Thyroid gland (tissue), 4 donors: ENCODE data around the gene BCKDHB. TPM values are rescaled to one million over a fixed set of nuclear protein-coding genes. Genes with fewer than 3 reads are reported as not detected.

Experiments used
- DNase-seq, 2 donors: peaks; one replicate each; pipeline ENCODE4 v3.0.0-alpha.2; 2019
- H3K27ac ChIP-seq, 3 donors: fragments of 200-600 bp; sonication (generic); 1 replicate in 2 of 3; 2 replicates in 1 of 3; pipeline ENCODE4 v1.5.1; 2016 to 2019; ENCODE audit warnings: mild to moderate bottlenecking in 1 of 3, moderate library complexity in 1 of 3
- H3K27me3 ChIP-seq: fragments of 200-600 bp; sonication (generic); one replicate; pipeline ENCODE4 v1.5.1; 2019
- H3K36me3 ChIP-seq, 2 donors: fragments of 200-600 bp; sonication (generic); one replicate each; pipeline ENCODE4 v1.5.1; 2016 to 2019
- H3K4me1 ChIP-seq, 2 donors: fragments of 200-600 bp; sonication (generic); one replicate each; pipeline ENCODE4 v1.5.1; 2017 to 2019
- H3K4me3 ChIP-seq, 3 donors: fragments of 200-600 bp; sonication (generic); replicated peaks in 1 of 3; 1 replicate in 2 of 3; 2 replicates in 1 of 3; pipeline ENCODE4 v1.5.1; 2016; ENCODE audit warnings: mild to moderate bottlenecking in 1 of 3
- H3K9me3 ChIP-seq: fragments of 200-600 bp; sonication (generic); one replicate; pipeline ENCODE4 v1.5.1; 2017
- POLR2A ChIP-seq, 2 donors: fragments of 450-650 bp; IDR thresholded peaks; one replicate each; pipeline ENCODE4 v1.6.1; 2017; ENCODE audit warnings: antibody characterized with exemption in 2 of 2, mild to moderate bottlenecking in 2 of 2, moderate library complexity in 1 of 2
- WGBS, 2 donors: methylation state at CpG; one replicate each; pipeline ENCODE4 v1.1.5; 2017; 5-methylcytosine and 5-hydroxymethylcytosine counted together
- intact Hi-C: fragments of 100-400 bp; cut with DNase I; formaldehyde crosslinking; loops from one replicate; pipeline ENCODE4 v1.15.1; 2023
- total RNA-seq, 4 donors: library from RNA; depleted of rRNA; stranded (reverse); fragments of >200 nt; gene quantifications; one replicate each; pipeline ENCODE4 v1.2.3, GENCODE V29; 2016
- TF ChIP-seq, protein P1 (sequence below), 6 experiments: fragments of 200-600 bp in 3 of 6; fragments of 450-650 bp in 3 of 6; sonication (generic) in 3 of 6; IDR thresholded peaks; one replicate each; pipeline ENCODE4 v1.5.1; 2016 to 2019; ENCODE audit warnings: antibody characterized with exemption in 6 of 6, mild to moderate bottlenecking in 2 of 6, inconsistent platforms in 1 of 6, moderate library complexity in 1 of 6

Gene BCKDHB
- total RNA-seq, 4 donors from 2014 or later = 16.7 to 36.9 (median 24.4) TPM

DNA sequence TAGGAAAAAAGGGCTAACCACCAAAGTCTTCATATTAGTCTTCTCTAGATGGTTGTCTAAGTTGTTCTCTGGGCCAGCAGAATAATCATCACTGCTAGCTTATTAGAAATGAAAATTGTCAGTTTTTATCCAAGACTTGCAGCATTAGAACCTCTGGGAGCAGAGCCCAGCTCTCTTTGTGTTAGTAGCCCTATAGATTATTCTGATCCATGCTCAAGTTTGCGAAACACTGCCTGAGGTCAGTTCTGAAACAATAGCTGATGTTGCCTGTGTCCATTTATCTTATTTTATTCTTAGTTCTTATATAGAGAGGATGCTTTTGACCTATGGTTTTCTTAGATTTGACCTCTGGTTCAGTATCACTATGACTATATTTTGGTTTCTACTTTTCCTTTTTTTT is 66.9 kb downstream of the BCKDHB start:
- 95 to 98% methylated on average over 1 of the region's 1 CpG for WGBS, 2 donors
- TF ChIP-seq, protein P1, sequence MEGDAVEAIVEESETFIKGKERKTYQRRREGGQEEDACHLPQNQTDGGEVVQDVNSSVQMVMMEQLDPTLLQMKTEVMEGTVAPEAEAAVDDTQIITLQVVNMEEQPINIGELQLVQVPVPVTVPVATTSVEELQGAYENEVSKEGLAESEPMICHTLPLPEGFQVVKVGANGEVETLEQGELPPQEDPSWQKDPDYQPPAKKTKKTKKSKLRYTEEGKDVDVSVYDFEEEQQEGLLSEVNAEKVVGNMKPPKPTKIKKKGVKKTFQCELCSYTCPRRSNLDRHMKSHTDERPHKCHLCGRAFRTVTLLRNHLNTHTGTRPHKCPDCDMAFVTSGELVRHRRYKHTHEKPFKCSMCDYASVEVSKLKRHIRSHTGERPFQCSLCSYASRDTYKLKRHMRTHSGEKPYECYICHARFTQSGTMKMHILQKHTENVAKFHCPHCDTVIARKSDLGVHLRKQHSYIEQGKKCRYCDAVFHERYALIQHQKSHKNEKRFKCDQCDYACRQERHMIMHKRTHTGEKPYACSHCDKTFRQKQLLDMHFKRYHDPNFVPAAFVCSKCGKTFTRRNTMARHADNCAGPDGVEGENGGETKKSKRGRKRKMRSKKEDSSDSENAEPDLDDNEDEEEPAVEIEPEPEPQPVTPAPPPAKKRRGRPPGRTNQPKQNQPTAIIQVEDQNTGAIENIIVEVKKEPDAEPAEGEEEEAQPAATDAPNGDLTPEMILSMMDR (IDR thresholded peaks at IDR 0.05) = no peak
- no peak for TF ChIP-seq POLR2A (IDR thresholded peaks at IDR 0.05)
- Histone ChIP-seq H3K36me3 (no peaks in the 10 kb centered on the region), H3K27me3 (no peaks in the 10 kb centered on the region), H3K4me3 (no peak overlapping the region), H3K27ac (no peak overlapping the region), H3K9me3 (no peaks in the 10 kb centered on the region), H3K4me1 (no peaks in the 10 kb centered on the region)
- no peak for DNase-seq
- intact Hi-C loops = no loop called here

DNA sequence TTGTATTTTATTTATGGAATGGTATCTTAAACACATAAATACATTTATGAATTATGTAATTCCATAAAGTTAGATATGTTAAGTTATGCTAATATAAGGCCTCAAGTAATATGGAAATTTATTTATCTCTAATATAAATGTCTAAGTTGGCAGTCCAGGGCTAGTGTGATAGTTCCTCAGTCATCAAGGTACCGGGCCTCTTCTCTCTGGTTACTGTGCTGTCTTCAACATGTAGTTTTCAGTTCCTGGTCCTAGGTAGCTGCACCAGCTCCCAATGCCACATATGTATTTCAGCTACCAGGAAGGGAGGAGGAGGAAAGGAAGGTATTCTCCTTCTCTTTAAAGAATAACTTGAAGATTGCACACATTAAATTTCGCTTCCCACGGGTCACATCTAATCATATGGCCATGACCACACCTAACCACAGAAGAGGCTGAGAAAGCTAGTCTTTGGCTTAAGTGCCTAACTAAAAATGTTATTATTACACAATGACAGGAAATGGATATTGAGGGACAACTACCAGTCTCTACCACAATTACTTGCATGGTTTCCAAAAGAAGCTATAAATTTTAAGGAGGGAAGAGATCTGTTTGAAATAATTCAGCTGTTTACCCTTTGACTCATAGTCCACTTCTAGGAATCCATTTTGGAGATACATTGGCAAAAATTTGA is 68.6 kb downstream of the BCKDHB start:
- no peak overlapping the region for H3K4me3 ChIP-seq
- H3K27me3 ChIP-seq = no peaks in the 10 kb centered on the region
- no peaks in the 10 kb centered on the region for H3K36me3 ChIP-seq
- no peak overlapping the region for H3K27ac ChIP-seq
- TF ChIP-seq POLR2A (IDR thresholded peaks at IDR 0.05) = no peak
- TF ChIP-seq, protein P1 (IDR thresholded peaks at IDR 0.05) = no peak
- WGBS, 2 donors = 90 to 92% methylated on average over 3 of the region's 3 CpGs
- no peaks in the 10 kb centered on the region for H3K9me3 ChIP-seq
- no peak for DNase-seq
- H3K4me1 ChIP-seq = no peaks in the 10 kb centered on the region
- intact Hi-C loops = no loop called here

DNA sequence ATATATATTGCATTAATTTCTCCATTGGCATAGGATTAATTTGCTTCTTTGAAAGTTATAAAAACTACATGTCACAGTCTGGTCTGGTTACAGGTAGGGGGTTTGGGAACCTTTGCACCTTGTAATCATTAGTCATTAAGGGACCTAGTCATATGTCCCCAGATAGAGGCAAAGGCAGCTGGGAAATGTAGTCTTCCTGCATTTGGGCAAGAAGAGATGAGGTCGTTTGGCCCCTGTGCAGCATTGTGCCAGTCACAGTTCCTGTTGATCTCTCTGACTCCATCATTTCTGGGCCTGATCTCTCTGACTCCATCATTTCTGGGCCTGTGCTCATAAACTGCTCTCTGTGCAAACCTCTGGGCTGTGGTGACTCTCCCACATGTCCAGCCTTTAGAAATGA is 73.2 kb downstream of the BCKDHB start:
- DNase-seq = no peak
- intact Hi-C loops = no loop called here
- H3K27me3 ChIP-seq = no peaks in the 10 kb centered on the region
- H3K4me3 ChIP-seq = no peak overlapping the region
- WGBS, 2 donors = 37 to 53% methylated on average over 1 of the region's 1 CpG
- H3K4me1 ChIP-seq = peaks cover 3 to 6% of the 10 kb centered on the region in 2 donors
- no peaks in the 10 kb centered on the region for H3K36me3 ChIP-seq
- H3K27ac ChIP-seq = no peak overlapping the region
- H3K9me3 ChIP-seq = no peaks in the 10 kb centered on the region
- no peak for TF ChIP-seq POLR2A (IDR thresholded peaks at IDR 0.05)
- TF ChIP-seq, protein P1 (IDR thresholded peaks at IDR 0.05) = no peak

DNA sequence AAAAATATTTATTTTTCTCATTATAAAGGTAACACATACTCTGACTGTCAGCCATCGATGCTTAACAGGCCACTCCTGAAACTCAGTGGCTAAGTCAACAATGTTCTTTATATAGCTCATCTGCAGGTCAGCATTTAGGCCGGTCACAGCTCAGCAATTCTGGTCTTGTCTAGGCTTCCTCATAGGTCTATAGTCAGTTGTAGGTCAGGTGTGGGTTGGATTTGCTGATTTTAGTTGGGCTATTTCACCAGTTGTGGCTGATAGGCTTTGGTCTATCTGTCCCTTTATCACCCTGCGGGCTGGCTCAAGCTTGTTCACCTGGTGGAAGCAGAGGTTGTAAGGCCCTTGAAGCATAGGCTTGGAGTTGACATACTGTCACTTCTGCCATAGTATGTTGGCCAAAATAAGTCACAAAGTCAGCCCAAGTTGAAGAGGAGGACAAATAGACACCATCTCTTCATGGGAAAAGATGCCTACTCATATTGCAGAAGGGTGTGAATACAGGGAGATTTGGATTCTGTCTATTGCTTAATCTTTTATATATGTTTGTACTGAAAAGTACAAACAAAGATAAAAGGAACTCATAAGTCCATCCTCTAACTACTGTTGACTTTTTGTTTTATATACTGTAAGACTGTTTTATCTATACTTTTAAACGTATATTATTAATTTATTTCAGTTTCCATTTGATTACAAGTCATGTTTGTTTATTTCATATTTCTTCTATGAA is 75.0 kb downstream of the BCKDHB start:
- intact Hi-C loops = no loop called here
- WGBS, 2 donors = 65 to 72% methylated on average over 4 of the region's 4 CpGs
- Histone ChIP-seq H3K9me3 (no peaks in the 10 kb centered on the region), H3K4me3 (no peak overlapping the region), H3K36me3 (no peaks in the 10 kb centered on the region), H3K27ac (no peak overlapping the region), H3K4me1 (peaks cover 3 to 6% of the 10 kb centered on the region in 2 donors), H3K27me3 (no peaks in the 10 kb centered on the region)
- no peak for TF ChIP-seq POLR2A (IDR thresholded peaks at IDR 0.05)
- TF ChIP-seq, protein P1 (IDR thresholded peaks at IDR 0.05) = no peak
- DNase-seq = peak; percentile 20 to 25

DNA sequence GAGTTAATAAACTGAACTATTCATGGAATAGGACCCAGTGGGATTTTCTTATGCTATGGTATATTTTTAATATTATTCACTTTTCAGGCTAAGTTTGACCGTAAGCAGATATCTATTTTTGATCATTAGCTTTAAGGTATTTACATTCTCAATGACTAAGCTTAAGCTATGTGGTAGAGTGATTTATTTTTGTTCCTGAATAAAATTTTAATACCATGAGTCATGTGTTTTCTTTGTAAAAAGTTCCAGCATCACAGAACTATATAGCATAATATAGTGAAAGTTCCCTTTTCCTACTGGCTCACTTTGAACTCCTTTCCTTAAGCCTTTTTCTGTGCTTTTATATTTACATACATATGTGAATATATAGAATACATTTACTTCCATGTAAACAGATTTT is 75.8 kb downstream of the BCKDHB start:
- no peak for DNase-seq
- TF ChIP-seq, protein P1 (IDR thresholded peaks at IDR 0.05) = no peak
- TF ChIP-seq POLR2A (IDR thresholded peaks at IDR 0.05) = no peak
- Histone ChIP-seq H3K27ac (no peak overlapping the region), H3K27me3 (no peaks in the 10 kb centered on the region), H3K9me3 (no peaks in the 10 kb centered on the region), H3K36me3 (no peaks in the 10 kb centered on the region), H3K4me1 (peaks cover 3 to 6% of the 10 kb centered on the region in 2 donors), H3K4me3 (no peak overlapping the region)
- WGBS, 2 donors = 89 to 96% methylated on average over 1 of the region's 1 CpG
- intact Hi-C loops = no loop called here
